ENCODE measurements around the gene MAP4K2.

DNA sequence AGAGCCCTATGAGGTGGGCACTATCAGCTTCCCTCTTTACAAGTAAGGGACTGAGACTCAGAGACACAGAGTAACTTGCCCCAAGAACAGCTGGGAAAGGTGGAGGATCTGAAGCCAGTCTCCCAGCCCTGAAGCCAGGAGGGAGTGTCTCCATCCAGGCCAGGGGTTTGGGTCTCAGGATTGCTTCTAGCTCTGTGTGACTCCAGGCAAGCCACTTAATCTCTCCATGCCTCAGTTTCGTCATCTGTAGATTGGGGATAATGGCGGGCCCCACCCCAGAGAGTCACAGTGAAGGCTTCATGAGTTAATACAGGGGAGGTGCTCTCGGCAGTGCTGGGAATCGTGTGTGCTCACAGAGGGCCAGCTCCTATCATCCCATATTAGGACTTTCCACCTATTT is 10.5 kb downstream of the MAP4K2 start:
- TF ChIP-seq ZMAT3 (CRISPR knock-in tag; conservative IDR thresholded peaks at IDR 0.05) (no peak), ZNF326 (CRISPR knock-in tag; IDR thresholded peaks at IDR 0.05; ENCODE audit: borderline replicate concordance) (no peak), CBFB (CRISPR knock-in tag; IDR thresholded peaks at IDR 0.05) (no peak), SMARCE1 (IDR thresholded peaks at IDR 0.05; ENCODE audit: borderline replicate concordance) (no peak), ZNF768 (CRISPR knock-in tag; IDR thresholded peaks at IDR 0.05) (no peak), ZNF570 (CRISPR knock-in tag; IDR thresholded peaks at IDR 0.05; ENCODE audit: borderline replicate concordance) (no peak), KMT2A (CRISPR knock-in tag; IDR thresholded peaks at IDR 0.05) (no peak), ZBTB21 (CRISPR knock-in tag; IDR thresholded peaks at IDR 0.05) (no peak), ELF1 (CRISPR knock-in tag; IDR thresholded peaks at IDR 0.05) (no peak)
